HG02981 (cell line): Measurements from ENCODE around the gene NAGK.
"Not testable (repeated sequence)": the region's sequence is repeated elsewhere in the genome, so short reads cannot be mapped to it uniquely, and the experiment has no call there.

Experiments
- ATAC-seq: cut with Tn5 transposase; IDR thresholded peaks from one replicate; pipeline ENCODE4 v1.9.1; 2021; ENCODE audit warnings: mild to moderate bottlenecking, moderate library complexity; ENCODE audit not compliant: unreplicated experiment

The NAGK gene

DNA sequence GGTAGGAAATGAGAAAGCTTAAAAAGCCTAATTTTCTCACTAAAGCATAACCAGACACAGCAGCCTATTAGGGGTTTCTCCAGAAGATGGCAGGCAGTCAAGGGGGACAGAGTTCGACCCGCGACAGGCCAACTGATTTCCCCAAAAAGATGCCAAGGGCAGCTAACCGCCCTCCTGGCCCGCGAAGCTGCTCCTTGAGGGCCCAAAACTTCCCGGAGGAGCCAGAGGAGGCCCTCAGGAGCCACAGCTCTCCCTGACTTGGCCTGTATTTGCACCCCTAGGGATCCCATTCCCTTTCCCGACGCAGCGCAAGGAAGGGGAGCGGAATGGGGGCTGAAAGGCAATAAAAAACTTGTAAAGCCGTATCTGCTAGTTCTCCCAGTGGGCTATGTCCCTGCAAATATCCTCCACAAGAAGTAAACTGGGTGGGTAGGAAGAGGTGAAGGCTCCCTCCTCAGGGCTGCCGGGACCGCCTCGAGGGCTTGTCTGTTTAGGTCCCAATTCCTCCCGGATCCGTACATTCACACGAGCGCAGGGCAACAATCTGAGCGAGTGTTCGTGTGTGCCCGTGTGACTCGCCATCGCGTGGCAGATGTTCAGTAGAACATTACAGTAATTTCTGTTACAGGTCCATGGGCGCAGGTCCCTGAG lies 756 bp upstream of the NAGK start:
- ATAC-seq, result peak; percentile 0

DNA sequence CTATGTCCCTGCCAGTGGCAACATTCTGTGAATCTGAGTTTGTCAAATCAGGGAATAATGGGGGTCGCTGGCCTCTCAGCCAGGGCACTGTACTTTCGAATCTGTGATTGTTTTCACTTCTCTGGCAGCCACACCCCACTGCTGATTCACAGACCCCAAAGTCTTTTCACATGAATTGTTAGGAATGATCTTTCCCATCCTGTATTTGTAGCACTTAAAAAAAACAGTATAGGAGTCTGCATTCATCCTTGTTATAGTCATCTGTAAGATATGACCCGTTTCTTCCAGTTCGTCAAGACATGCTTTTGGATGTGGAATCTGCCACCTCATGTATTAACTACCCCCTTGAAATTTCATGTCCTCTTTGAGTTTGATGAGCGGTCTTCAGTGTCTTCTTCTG lies 928 bp downstream of the NAGK start:
- ATAC-seq, result no peak

DNA sequence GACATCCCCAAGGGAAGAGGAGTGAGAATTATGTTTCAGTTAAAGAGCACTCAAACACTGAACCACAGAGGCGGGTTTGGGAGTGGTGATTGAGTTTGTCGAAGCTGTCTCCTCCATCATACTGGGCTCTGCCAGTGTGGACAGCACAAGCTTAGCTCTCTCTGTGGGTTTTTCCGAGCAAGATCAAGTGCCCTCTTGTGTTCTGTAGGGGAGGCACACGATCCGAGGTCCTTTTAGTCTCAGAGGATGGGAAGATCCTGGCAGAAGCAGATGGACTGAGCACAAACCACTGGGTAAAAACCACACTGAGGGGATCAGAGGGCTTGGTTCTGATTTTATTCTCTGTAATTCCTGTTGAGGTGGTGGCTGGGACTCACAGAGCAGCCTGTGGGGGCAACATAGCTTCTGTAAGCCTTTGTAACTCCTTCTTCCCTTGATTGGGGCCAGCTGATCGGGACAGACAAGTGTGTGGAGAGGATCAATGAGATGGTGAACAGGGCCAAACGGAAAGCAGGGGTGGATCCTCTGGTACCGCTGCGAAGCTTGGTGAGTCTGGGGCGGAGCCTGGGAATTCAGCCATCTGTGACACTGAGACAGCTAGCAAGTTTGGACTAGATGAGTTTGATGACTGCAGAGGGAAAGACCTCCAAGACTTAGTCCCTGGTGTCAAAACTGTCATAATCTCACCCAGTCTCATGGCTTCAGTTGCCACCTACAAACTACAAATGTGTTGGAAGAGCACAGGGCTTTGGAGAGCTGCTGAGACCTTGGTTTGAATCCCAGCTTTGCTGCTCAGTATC lies 2.0 kb downstream of the NAGK start:
- ATAC-seq, result no peak

- peak; percentile 46 for ATAC-seq
Observed at GRCh38 chr2:71071681-71072398, 3.4 kb downstream of the NAGK start.

- no peak for ATAC-seq
Observed at GRCh38 chr2:71072492-71072891, 4.0 kb downstream of the NAGK start.

DNA sequence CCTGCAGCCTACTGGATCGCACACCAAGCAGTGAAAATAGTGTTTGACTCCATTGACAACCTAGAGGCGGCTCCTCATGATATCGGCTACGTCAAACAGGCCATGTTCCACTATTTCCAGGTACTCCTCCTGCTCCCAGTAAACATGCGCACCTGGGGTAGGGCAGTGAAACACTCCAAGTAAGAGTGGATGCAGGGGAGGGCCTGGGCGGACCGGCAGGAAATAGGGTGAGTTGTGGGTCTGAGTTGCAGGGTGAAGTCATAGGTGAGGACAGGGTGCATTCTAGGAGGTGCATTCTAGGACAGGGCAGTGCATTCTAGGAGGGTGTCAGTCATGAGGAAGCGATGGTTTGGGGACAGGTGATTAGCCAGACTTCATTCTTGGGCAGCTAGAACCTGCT lies 5.0 kb downstream of the NAGK start:
- no peak for ATAC-seq

GRCh38 chr2:71074893-71075395 lies 6.5 kb downstream of the NAGK start:
- ATAC-seq, result no peak

GRCh38 chr2:71078624-71079023 lies 10.2 kb downstream of the NAGK start:
- ATAC-seq, result no peak

DNA sequence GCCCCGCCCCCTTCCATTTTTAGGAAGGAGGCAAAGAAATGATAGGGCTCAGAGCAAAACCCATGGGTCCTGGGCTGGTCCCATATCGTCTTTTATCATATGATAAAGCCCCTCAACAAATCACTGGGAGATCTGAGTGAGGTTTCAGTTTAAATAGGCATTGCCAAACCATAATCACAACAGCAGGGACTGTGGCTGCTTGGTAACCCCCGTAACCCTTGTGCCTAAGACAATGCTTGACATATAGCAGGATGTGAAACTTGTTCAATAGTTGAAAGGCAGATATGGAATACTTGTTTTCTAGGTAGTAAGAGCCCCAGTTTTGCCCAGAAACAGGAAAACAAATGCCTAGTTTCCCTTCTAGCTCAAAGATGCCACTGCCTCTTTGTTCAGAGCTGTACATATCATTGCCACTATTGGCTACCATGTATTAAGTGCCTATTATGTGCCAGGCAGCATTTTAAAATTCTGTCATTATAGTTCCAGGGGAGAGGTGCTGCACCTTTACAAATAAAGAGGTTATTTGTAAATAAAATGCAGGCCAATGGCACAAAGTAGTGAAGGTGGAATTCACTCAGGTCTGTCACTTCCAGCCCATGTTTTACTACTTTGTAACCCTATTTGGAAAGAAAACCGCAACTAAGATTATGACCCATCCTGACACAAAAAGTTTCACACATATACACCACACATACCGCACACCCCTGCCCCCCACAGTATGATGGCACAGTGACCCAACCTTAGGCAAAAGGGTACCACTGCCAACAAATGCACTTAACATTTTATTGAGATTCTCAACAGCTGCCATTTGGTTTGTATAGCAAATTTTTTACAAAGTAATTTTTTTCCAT lies 14.2 kb downstream of the NAGK start:
- no peak for ATAC-seq

DNA sequence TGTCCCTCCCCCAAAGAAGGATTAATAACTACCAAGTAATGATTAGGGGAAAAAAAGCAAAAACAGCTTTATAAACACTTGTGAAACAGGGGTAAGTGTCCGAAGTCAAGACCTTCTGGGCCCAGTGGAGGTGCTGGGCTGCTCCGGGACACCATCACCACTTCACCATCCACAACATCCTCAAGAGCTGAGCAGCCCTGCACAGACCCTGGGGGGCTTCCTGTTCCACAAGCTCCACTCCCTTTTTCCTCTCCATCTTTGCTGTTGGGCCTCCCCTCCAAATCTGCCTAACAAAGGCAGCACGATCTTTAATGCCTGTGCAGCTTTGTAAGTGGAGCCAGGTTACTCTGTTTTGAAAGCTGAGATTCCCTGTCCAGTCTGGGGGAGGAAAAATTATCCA lies 14.8 kb downstream of the NAGK start:
- not testable (repeated sequence) for ATAC-seq

GRCh38 chr2:71083752-71084312 lies 15.4 kb downstream of the NAGK start:
- not testable (repeated sequence) for ATAC-seq

DNA sequence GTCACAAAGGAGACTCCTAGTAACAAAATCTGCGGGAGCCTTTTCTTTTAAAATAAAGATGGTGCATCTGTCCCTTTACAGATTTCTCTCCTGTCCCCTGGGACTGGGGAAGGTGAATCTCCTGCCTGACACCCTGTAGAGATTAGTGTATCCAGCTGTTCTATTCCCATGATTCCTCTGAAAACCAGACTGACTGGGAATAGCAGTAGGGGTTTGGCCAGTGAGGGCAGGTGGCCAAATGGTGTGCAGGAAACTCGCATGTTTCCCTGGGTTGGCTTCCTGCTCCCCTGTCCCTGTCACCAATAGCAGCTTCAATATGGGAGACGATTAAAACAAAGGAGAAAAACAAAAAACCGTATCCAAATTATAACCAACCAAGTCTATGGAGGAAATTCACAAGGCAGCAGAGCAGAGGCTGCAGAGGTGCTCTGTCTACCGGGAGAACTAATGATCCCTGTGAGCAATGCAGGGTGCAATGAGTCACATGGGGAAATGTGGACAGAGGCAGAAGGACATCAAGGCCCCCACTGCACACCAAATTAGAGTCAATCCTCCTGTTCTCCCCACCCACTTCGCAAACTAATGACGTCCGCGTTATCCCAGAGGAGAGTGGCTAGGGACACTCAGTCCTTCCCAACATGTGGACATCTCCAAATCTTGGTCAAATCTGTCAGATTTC lies 17.0 kb downstream of the NAGK start:
- ATAC-seq, result not testable (repeated sequence)

DNA sequence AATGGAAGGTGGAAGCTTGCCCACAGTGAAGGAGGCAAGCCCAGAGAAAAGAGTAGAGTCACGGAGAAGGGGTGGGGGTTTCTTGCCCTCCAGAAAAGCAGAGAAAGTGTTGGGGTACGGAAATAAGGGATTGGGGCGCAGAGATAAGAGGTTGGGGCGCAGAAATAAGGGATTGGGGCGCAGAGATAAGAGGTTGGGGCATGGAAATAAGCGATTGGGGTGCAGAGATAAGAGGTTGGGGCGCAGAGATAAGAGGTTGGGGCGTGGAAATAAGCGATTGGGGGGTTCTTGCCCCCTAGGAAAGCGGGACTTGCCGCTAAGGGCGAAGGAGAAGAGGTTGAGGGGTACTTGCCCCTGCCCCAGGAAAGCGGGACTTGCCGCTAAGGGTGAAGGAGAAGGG lies 21.0 kb downstream of the NAGK start:
- ATAC-seq, result not testable (repeated sequence)

- ATAC-seq, result not testable (repeated sequence)
Observed at GRCh38 chr2:71091808-71092207, 23.4 kb downstream of the NAGK start.

- not testable (repeated sequence) for ATAC-seq
Observed at GRCh38 chr2:71092491-71093260, 24.2 kb downstream of the NAGK start.

- no peak for ATAC-seq
Observed at GRCh38 chr2:71100195-71100964, 31.9 kb downstream of the NAGK start.

- no peak for ATAC-seq
Observed at GRCh38 chr2:71101656-71102055, 33.2 kb downstream of the NAGK start.

DNA sequence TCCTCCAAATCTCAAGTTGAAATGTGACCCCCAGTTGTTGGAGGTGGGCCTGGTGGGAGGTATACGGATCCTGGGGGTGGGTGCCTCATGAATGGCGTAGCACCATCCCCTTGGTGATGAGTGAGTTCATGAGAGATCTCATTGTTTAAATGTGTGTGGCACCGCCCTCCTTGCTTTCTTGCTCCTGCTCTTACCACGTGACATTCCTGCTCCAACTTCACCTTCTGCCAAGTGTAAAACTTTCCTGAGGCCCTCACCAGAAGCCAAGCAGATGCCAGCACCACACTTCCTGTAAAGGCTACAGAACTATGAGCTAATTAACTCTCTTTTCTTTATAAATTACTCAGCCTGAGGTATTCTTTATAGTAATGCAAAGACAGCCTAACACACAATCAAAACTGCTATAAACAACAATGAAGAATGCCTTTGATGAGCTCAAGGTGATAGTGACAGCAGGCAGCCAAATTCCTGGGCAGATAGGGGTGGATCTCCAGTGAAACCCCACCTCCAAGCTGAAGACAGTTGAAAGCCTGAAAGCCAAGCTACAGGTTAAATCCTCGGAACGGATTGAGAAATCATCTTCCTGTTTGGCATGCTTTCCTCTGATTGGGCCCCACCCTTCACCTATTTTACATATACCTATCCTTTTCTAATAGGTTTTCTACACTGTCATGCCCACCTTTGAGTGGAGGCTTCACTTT lies 34.7 kb downstream of the NAGK start:
- ATAC-seq, result no peak
